GM12891 (cell line): ENCODE measurements around the gene ASPRV1.
A peak's percentile ranks its signal among the peaks of the same experiment; 100 is the strongest.

Experiments used
- DNase-seq: peaks from one replicate; pipeline ENCODE4 v3.0.0; 2011; ENCODE audit warnings: low spot score; ENCODE audit not compliant: insufficient read length
- FAIRE-seq: peaks from 2 replicates; lab custom pipeline; 2011; peaks lifted over from hg19 to GRCh38; lab: Jason Lieb, UNC
- PAX5 ChIP-seq: IDR thresholded peaks from 2 replicates; pipeline ENCODE4 v1.6.1; 2011; ENCODE audit warnings: low read length, moderate library complexity, mild to moderate bottlenecking; ENCODE audit not compliant: insufficient read depth, severe bottlenecking
- POLR2A ChIP-seq: IDR thresholded peaks from 2 replicates; pipeline ENCODE4 v1.6.1; 2011; ENCODE audit warnings: low read depth, low read length, control low read depth
- POLR2AphosphoS5 ChIP-seq: IDR thresholded peaks from 2 replicates; pipeline ENCODE4 v1.6.1; 2011; ENCODE audit warnings: low read depth, low read length, control low read depth
- POU2F2 ChIP-seq: IDR thresholded peaks from 2 replicates; pipeline ENCODE4 v1.6.1; 2011; ENCODE audit warnings: low read depth, mild to moderate bottlenecking, control low read depth, low read length, moderate library complexity
- SPI1 ChIP-seq: IDR thresholded peaks from 2 replicates; pipeline ENCODE4 v1.6.1; 2011; ENCODE audit warnings: low read depth, low read length, control low read depth
- TAF1 ChIP-seq: IDR thresholded peaks from 2 replicates; pipeline ENCODE4 v1.6.1; 2011; ENCODE audit warnings: low read depth, low read length, control low read depth

ASPRV1 gene

DNA sequence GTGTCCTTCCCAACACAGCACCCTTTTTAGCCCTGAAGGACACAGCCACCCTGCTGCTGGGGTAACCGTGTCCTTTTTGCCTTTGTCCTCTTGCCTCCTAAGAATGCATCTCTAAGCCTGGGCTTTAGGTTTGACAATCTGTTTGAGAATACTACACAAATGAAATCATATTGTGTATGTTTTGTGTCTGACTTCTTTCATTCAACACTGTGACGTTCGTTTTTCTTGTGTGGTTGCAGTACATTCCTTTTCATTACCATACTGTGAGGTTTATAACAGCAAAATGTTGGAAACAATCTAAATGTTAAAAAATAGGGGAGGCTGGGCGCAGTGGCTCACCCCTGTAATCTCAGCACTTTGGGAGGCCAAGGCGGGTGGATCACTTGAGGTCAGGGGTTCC lies 11.2 kb downstream of the ASPRV1 start:
- TF ChIP-seq PAX5 = no peak
- TF ChIP-seq SPI1 = no peak
- TF ChIP-seq TAF1 = no peak
- no peak for TF ChIP-seq POLR2AphosphoS5
- TF ChIP-seq POLR2A = no peak
- TF ChIP-seq POU2F2 = no peak
- no peak for FAIRE-seq
- DNase-seq = no peak

GRCh38 chr2:69948963-69949645 lies 12.3 kb downstream of the ASPRV1 start:
- FAIRE-seq (no peak), DNase-seq (no peak)
- TF ChIP-seq POU2F2 = no peak
- TF ChIP-seq SPI1 = no peak
- TF ChIP-seq TAF1 = no peak
- no peak for TF ChIP-seq POLR2A
- TF ChIP-seq PAX5 = no peak
- no peak for TF ChIP-seq POLR2AphosphoS5

DNA sequence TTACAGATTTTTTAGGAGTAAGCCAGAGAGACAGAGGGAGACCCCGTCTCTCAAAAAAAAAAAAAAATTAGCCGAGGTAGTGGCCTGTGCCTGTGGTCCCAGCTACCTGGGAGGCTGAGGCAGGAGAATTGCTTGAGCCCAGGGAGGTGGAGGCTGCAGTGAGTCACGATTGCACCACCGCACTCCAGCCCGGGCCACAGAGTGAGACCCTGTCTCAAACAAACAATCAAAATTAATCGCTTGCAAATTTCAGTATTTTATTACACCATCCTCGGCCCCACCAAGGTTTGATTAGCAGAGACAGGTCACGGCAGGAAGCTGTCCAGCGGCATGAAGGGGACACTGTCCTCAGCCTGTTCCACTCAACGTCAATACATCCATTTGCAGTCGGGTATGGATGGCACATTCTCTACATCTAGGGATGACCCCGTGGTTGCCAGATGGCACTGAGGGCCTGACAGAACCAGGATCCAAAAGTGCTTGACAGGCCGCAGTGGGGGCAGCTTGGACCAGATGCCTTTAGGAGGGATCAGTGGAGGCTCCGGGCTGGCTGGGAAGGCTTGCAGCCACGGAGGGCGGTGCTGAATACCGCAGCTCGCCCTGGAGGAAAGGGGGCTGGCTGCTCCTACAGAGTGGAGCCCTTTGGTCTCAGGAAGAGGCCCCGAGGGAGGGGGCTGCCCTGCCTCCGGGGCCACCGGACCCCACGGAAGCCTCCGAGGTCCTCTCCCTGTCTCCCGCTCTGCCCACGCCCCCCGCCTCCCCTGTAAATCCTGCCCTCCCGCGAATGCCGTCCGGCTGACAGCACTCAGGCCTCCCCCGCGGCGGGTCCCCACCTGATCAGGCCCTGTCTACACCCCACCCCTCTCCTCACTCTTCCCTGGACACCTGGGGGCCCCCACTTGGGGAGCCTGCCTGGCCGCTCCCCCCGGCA lies 13.1 kb downstream of the ASPRV1 start:
- DNase-seq (no peak), FAIRE-seq (no peak)
- TF ChIP-seq PAX5 = no peak
- no peak for TF ChIP-seq SPI1
- no peak for TF ChIP-seq TAF1
- TF ChIP-seq POLR2AphosphoS5 = no peak
- TF ChIP-seq POU2F2 = no peak
- no peak for TF ChIP-seq POLR2A

GRCh38 chr2:69947325-69947931 lies 14.0 kb downstream of the ASPRV1 start:
- no peak for DNase-seq
- no peak for TF ChIP-seq TAF1
- no peak for TF ChIP-seq POLR2AphosphoS5
- TF ChIP-seq POU2F2 = no peak
- TF ChIP-seq PAX5 = no peak
- no peak for TF ChIP-seq POLR2A
- no peak for TF ChIP-seq SPI1
- FAIRE-seq = no peak

DNA sequence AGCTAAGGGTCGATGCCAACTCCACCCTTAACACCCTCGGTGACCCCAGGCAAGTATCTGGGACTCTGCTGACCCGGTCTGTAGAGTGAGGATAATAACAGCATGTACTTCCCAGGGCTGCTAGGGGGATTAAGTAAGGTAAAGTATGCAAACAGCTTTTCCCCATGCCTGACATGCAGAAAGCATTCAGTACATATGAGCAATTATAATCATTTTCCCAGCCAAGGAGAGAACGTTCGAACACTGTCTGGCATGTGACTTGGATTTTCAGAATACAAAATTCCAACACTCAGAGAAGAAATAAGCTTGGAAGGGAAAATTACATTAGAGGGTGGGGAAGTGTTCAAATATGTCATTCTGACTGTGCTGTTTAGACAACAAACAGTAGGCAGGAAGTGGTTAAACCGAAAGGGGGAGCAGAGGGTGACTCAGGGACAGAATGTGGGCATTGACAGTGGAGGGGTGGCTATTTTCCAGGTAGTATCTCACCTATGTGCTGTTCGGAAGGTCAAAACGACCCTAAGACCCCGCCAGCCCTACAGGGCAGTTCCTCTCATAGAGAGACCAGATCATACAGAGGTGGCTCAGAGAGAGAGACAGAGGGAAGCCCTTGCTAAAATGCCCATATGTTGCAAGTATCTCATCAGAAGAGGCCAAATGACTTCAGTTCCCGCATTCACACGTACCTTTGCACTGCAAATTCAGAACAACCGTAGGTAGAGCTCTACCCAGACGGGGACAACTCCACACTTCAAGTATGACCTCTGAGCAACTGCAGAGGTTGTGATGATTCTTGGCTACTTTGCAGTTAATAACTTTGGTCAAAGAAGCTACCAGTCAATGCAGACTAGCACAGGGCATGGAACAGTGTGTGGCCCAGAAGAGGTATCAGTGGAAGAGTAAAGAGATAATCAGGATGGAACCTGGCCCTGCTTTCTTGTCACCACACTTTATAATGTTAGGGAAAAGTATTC lies 14.8 kb downstream of the ASPRV1 start:
- peak; percentile 57 for DNase-seq
- peak; percentile 83 for FAIRE-seq
- peak; percentile 67 for TF ChIP-seq SPI1
- 0 out of 2 replicates have a peak, but pooled peaks have one; percentile 12 for TF ChIP-seq TAF1
- TF ChIP-seq POLR2AphosphoS5 = no peak
- no peak for TF ChIP-seq PAX5
- TF ChIP-seq POLR2A = no peak

- no peak for DNase-seq
- TF ChIP-seq SPI1 = no peak
- TF ChIP-seq POLR2A = no peak
- TF ChIP-seq POU2F2 = no peak
- TF ChIP-seq TAF1 = no peak
- TF ChIP-seq POLR2AphosphoS5 = no peak
- no peak for TF ChIP-seq PAX5
- no peak for FAIRE-seq
Measured at GRCh38 chr2:69945941-69946340, 15.5 kb downstream of the ASPRV1 start.

DNA sequence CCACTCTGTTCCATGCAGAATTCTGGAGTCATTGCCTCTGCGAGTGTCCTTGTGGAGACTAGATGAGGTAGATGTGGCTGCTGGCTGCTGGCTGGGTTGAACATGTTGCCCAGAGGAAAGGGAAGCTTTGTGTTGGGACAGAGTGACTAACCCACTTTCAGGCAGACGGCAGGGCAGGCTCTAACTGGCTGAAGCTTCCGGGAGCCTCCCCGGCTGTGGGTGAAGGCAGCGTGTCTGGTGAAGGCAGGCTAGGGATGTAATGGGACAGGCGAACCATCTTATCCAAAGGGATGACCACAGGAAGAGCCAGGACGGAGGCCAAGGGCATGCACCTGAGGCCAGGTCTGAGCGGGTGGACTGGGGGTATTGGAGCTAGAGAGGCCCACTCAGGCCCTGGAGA lies 16.0 kb downstream of the ASPRV1 start:
- FAIRE-seq = no peak
- no peak for DNase-seq
- TF ChIP-seq SPI1 = no peak
- no peak for TF ChIP-seq POU2F2
- TF ChIP-seq TAF1 = no peak
- TF ChIP-seq POLR2AphosphoS5 = no peak
- TF ChIP-seq POLR2A = no peak
- no peak for TF ChIP-seq PAX5

GRCh38 chr2:69944756-69945155 lies 16.7 kb downstream of the ASPRV1 start:
- DNase-seq (no peak), FAIRE-seq (no peak)
- no peak for TF ChIP-seq POLR2A
- TF ChIP-seq POU2F2 = no peak
- TF ChIP-seq POLR2AphosphoS5 = no peak
- no peak for TF ChIP-seq TAF1
- no peak for TF ChIP-seq SPI1
- TF ChIP-seq PAX5 = no peak
